Panc1 (cell line): ENCODE measurements around the gene ISCA2. TPM values are rescaled to one million over a fixed set of nuclear protein-coding genes. Genes with fewer than 3 reads are reported as not detected.

Experiments
- ATAC-seq: fragments of 200-7000 bp; cut with Tn5 transposase; 2 replicates; pipeline ENCODE4 v1.9.1; 2020; ENCODE audit warnings: mild to moderate bottlenecking, moderate library complexity
- BruUV-seq: library from RNA; stranded (reverse); fragments of 400-500 nt; replicated peaks from 2 replicates; lab custom pipeline; 2021; lab: Mats Ljungman, UMichigan
- CTCF ChIA-PET: fragments of 300-600 bp; sonication (Branson Sonifier 250); formaldehyde crosslinking; loops from one replicate; lab custom pipeline; 2022; ENCODE audit warnings: antibody characterized with exemption; lab: Charles Lee
- POLR2A ChIA-PET: fragments of 300-600 bp; sonication (Branson Sonifier 250); formaldehyde crosslinking; loops from one replicate; lab custom pipeline; 2022; ENCODE audit warnings: antibody characterized with exemption; lab: Charles Lee
- DNase-seq: peaks from one replicate; pipeline ENCODE4 v3.0.0-alpha.2; 2010; ENCODE audit warnings: low read depth, low spot score
- H3K27ac ChIP-seq: 2 replicates; pipeline ENCODE4 v1.5.1; 2011; ENCODE audit warnings: mild to moderate bottlenecking, low read length, inconsistent platforms
- H3K27me3 ChIP-seq: fragments of 200-500 bp; sonication (Bioruptor generic); 2 replicates; pipeline ENCODE4 v1.6.0; 2014; ENCODE audit warnings: low read length, inconsistent platforms; ENCODE audit not compliant: control insufficient read depth, insufficient read depth
- H3K36me3 ChIP-seq: fragments of 200-500 bp; sonication (Bioruptor generic); 2 replicates; pipeline ENCODE4 v1.5.1; 2014; ENCODE audit warnings: inconsistent platforms, mild to moderate bottlenecking, low read length, moderate library complexity; ENCODE audit not compliant: control insufficient read depth, insufficient read depth
- H3K4me1 ChIP-seq: 2 replicates; pipeline ENCODE4 v1.5.1; 2011; ENCODE audit warnings: inconsistent platforms, mild to moderate bottlenecking, low read length, moderate library complexity; ENCODE audit not compliant: control insufficient read depth, insufficient read depth
- H3K4me3 ChIP-seq, 2 experiments: 2 replicates each; pipeline ENCODE4 v1.5.1; 2011 to 2012; ENCODE audit warnings: low read depth in 2 of 2, low read length in 2 of 2, mild to moderate bottlenecking in 2 of 2, inconsistent platforms in 1 of 2, moderate library complexity in 1 of 2
- H3K9me3 ChIP-seq: fragments of 200-500 bp; sonication (Bioruptor generic); 2 replicates; pipeline ENCODE4 v1.5.1; 2014; ENCODE audit warnings: low read depth, mild to moderate bottlenecking, inconsistent platforms, low read length, moderate library complexity; ENCODE audit not compliant: control insufficient read depth, insufficient read depth
- POLR2AphosphoS5 ChIP-seq: IDR thresholded peaks from 2 replicates; pipeline ENCODE4 v1.6.1; 2012; ENCODE audit warnings: mild to moderate bottlenecking, low read depth, low read length, moderate library complexity
- REST ChIP-seq, 2 experiments: IDR thresholded peaks; 2 replicates each; pipeline ENCODE4 v1.6.1; 2011 to 2012; ENCODE audit warnings: low read depth in 2 of 2, control low read depth in 1 of 2, low read length in 1 of 2, mild to moderate bottlenecking in 1 of 2, moderate library complexity in 1 of 2; ENCODE audit not compliant: insufficient read depth in 1 of 2
- SIN3A ChIP-seq: IDR thresholded peaks from 2 replicates; pipeline ENCODE4 v1.6.1; 2012; ENCODE audit warnings: low read depth, mild to moderate bottlenecking, low read length, moderate library complexity, borderline replicate concordance; ENCODE audit not compliant: insufficient read depth
- TCF7L2 ChIP-seq: IDR thresholded peaks from 2 replicates; pipeline ENCODE4 v1.6.1; 2011; ENCODE audit warnings: mild to moderate bottlenecking, low read depth, low read length, inconsistent platforms
- in situ Hi-C: cut with HindIII; loops from 2 replicates; pipeline ENCODE4 v1.10.0; 2016; ENCODE audit warnings: low sequenced_read_pairs, low pct_unique_long_range_greater_than_20kb
- intact Hi-C: fragments of 100-400 bp; cut with micrococcal nuclease; formaldehyde crosslinking; loops from one replicate; pipeline ENCODE4 v1.10.0; 2022; ENCODE audit not compliant: unreplicated experiment
- total RNA-seq: library from RNA; stranded (reverse); gene quantifications from one replicate; pipeline ENCODE4 v1.2.1, GENCODE V29; 2021; ENCODE audit not compliant: unreplicated experiment
- TF ChIP-seq, protein P1 (sequence below): fragments of 450-650 bp; IDR thresholded peaks from 2 replicates; pipeline ENCODE4 v1.5.1; 2017; ENCODE audit warnings: mild to moderate bottlenecking

ISCA2 gene
- total RNA-seq, 1 experiment from 2014 or later = 26.1 TPM

DNA sequence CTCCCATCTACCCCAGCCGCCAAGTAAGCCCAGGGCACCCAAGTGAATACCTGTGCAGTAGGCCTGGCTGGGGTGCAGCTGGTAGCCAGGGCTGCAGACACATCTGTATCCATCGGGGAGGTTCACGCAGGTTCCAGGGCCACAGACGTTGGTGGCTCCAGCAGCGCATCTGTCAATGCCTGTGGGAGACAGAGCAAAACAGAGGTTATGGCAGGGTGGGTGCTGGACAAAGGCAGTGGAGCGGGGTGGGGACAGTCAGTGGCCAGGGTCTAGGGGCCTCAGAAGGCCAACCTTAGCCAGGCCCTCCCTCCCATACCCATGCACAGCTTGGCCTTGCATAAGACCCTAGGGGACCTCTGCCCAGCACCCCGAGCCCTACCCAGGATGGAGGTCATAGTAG, 29.2 kb downstream of the ISCA2 start:
- CTCF ChIA-PET = no interaction called here
- TF ChIP-seq TCF7L2 (no peak), SIN3A (no peak), POLR2AphosphoS5 (no peak)
- no peak overlapping the region for H3K27ac ChIP-seq
- no peaks in the 10 kb centered on the region for H3K36me3 ChIP-seq
- no peaks in the 10 kb centered on the region for H3K4me1 ChIP-seq
- H3K9me3 ChIP-seq = no peaks in the 10 kb centered on the region
- no peak for ATAC-seq
- no peaks in the 10 kb centered on the region for H3K27me3 ChIP-seq
- no peak for DNase-seq
- no peak overlapping the region for H3K4me3 ChIP-seq
- in situ Hi-C loops (no loop called here), intact Hi-C loops (no loop called here)
- POLR2A ChIA-PET = no interaction called here
- no TSS peak for BruUV-seq

DNA sequence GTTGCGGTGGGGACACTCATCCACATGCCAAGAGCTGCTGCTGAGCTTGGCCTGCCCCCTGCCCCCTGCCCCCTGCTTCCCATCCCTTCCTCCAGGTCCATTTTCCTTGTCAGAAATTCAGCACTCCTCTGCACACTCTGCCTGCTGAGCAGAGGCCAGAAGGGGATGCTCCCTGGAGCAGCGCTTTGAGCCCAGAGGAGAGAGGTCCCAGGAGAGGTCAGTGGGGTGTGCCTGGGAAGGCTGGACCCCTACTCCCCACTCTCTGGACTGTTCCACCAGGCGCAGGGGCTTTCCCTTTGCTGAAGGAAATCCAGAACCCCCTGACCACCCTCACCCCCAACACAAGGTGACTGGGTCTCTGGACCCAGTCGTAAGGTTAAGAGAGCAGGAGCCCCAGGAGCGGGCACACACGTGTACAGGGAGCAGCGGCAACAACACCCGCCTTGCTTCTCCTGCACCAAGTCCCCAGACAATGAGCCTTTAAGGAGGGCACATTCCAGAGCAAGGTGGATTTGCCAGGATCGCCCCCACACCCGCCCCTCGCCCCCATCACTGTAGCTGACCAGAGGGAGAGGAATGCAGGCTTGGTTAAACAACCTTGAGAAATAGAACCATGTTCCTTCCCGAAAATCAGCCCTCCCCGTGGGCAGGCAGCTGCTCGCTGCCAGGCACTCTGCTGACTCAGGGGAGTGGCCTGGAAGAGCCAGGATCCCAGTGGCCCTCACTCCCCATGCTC, 30.7 kb downstream of the ISCA2 start:
- no peaks in the 10 kb centered on the region for H3K9me3 ChIP-seq
- in situ Hi-C loops = no loop called here
- TF ChIP-seq REST (IDR thresholded peaks at IDR 0.05; ENCODE audit: insufficient read depth in 1 of 2, low read depth in 2 of 2, low read length in 1 of 2) (no peak), SIN3A (no peak), TCF7L2 (no peak), POLR2AphosphoS5 (no peak)
- TF ChIP-seq, protein P1, sequence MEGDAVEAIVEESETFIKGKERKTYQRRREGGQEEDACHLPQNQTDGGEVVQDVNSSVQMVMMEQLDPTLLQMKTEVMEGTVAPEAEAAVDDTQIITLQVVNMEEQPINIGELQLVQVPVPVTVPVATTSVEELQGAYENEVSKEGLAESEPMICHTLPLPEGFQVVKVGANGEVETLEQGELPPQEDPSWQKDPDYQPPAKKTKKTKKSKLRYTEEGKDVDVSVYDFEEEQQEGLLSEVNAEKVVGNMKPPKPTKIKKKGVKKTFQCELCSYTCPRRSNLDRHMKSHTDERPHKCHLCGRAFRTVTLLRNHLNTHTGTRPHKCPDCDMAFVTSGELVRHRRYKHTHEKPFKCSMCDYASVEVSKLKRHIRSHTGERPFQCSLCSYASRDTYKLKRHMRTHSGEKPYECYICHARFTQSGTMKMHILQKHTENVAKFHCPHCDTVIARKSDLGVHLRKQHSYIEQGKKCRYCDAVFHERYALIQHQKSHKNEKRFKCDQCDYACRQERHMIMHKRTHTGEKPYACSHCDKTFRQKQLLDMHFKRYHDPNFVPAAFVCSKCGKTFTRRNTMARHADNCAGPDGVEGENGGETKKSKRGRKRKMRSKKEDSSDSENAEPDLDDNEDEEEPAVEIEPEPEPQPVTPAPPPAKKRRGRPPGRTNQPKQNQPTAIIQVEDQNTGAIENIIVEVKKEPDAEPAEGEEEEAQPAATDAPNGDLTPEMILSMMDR = no peak
- no peaks in the 10 kb centered on the region for H3K4me1 ChIP-seq
- H3K36me3 ChIP-seq = no peaks in the 10 kb centered on the region
- no peaks in the 10 kb centered on the region for H3K27me3 ChIP-seq
- ChIA-PET POLR2A (no interaction called here), CTCF (no interaction called here)
- intact Hi-C loops = no loop called here
- H3K4me3 ChIP-seq = no peak overlapping the region
- ATAC-seq (no peak), DNase-seq (no peak)
- BruUV-seq = no TSS peak
- no peak overlapping the region for H3K27ac ChIP-seq

GRCh38 chr14:74524812-74525135, 31.2 kb downstream of the ISCA2 start:
- ChIA-PET CTCF (no interaction called here), POLR2A (no interaction called here)
- in situ Hi-C loops (no loop called here), intact Hi-C loops (no loop called here)
- Histone ChIP-seq H3K4me3 (no peak overlapping the region), H3K27me3 (no peaks in the 10 kb centered on the region), H3K4me1 (no peaks in the 10 kb centered on the region), H3K36me3 (no peaks in the 10 kb centered on the region), H3K9me3 (no peaks in the 10 kb centered on the region), H3K27ac (no peak overlapping the region)
- TF ChIP-seq TCF7L2 (no peak), POLR2AphosphoS5 (no peak), SIN3A (no peak), REST (IDR thresholded peaks at IDR 0.05; ENCODE audit: insufficient read depth in 1 of 2, low read depth in 2 of 2, low read length in 1 of 2) (no peak)
- TF ChIP-seq, protein P1 = no peak
- ATAC-seq (no peak), DNase-seq (no peak)
- BruUV-seq = no TSS peak
